Activated CD8-positive, alpha-beta memory T cell treated with anti-CD3 and anti-CD28 coated beads for 24 hours (primary cell): ENCODE results near the gene TBC1D9B.

Source experiments
- DNase-seq: peaks from one replicate; pipeline ENCODE4 v3.0.0-alpha.2; 2020

The TBC1D9B gene

DNA sequence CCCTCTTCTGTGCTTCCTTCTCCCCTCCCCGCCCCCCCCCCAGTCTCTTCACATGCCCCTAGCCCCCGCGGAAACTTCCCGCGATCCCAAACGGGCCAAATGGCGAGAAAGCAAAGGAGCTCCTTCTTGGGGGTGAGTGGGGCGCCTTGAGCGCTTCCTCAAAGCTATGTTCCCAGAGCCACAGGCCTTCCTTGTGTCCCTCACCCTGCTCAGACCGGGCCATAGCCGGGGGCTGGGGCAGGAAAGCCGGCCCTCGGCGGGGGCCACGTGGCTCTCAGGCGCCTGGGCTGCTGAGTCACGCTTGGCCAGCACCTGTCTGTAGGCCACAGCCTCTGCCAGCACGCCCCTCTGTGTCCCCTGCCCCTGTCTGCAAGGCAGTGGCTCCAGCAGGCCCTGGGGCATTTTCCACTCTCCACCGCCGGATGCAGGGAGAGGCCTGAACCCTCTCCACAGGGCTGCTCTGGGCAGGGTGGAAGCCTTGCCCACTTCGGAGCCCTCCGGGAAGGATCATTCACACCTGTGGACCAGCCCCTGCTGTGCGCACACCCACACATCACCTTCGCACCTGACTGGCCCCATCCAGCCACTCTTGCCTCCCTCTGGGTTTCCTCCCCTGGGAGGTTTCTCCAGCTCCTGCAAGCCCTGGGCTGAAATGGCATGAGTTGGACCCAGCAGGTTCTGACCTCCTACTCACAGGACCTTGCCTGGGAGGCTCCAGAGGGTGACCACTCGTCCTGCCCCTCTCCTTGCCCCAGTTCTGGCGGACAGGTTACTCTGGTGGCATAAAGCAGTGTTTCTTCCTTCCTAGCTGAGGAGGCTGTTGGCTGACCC, 88.2 kb downstream of the TBC1D9B start:
- peak; percentile 86 for DNase-seq

DNA sequence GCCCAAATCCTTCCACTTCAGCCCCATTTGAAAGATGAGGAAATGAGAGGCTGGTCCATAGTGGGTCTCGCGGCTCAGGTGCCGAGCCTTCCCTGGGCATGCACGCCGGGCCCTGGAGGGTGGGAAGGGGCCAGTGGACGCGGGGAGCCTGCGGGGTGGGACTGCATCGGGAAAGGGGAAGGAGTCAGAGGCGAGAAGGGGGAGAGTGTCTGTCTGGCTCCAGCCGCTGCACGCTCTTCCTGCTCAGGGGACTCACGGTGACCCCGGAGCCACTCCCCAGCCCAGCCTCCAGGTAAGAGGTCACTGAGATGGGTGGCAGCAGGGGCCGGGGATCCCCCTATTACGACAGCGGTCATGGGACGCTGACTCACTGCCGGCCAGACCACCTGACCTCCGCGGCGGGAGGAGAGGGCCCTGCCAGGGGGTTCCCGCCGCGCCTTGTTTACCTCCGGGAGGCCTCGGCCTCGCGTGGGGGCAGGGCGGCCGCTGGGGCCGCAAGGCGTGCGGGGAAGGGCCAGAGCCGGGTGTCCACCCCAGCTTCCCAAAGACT, 88.9 kb downstream of the TBC1D9B start:
- DNase-seq, result peak; percentile 91

DNA sequence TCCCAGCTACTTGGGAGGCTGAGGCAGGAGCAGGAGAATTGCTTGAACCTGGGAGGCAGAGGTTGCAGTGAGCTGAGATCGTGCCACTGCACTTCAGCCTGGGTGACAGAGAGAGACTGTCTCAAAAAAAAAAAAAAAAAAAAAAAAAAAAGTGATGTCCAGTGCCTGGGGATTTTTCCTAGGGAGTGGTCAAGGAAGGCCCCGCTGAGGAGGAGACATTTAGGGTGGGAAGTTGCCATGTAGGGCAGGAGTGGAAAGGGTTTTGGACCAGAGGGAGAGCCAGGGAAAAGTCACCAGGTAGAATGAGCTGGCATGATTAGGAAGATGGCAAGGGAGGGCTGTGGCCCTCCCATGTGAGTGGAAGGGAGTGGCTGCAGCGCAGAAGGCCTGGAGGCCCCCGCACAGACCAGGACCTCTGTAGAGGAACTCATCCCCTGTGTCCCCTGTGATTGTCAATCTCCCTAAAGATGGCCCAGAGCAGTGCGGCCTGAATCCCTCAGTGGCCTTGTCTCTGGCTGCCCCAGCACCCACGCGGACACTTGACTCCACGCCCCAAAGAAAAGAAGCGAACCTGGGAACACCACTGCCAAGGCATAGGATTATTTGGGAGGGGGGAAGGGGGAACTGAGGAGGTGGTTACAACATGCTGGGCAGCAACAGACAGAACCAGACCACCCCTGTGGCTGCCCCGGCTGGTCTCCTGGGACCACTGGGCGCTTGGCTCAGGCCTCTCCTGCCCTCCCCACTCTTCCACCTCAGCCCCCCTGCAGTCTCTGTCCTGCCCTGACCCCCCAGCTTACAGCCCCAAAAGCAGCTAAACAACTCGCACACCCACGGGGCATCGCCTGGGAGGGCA, 89.6 kb downstream of the TBC1D9B start:
- no peak for DNase-seq

DNA sequence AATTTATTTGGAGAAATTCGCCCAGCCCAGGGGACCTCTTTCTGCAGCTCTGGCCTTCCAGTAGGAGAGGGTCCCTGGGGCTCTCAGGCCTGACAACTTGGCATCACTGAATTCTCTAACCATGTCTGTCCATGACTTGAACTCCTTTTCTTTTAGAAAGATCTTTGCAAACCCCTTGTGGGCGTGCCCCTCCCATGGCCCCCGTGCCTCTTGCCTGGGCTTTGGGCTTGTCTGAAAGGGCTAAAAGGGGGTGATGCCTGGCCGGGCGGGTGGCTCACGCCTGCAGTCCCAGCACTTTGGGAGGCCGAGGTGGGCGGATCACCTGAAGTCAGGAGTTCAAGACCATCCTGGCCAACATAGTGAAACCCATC, 90.2 kb downstream of the TBC1D9B start:
- DNase-seq, result no peak

DNA sequence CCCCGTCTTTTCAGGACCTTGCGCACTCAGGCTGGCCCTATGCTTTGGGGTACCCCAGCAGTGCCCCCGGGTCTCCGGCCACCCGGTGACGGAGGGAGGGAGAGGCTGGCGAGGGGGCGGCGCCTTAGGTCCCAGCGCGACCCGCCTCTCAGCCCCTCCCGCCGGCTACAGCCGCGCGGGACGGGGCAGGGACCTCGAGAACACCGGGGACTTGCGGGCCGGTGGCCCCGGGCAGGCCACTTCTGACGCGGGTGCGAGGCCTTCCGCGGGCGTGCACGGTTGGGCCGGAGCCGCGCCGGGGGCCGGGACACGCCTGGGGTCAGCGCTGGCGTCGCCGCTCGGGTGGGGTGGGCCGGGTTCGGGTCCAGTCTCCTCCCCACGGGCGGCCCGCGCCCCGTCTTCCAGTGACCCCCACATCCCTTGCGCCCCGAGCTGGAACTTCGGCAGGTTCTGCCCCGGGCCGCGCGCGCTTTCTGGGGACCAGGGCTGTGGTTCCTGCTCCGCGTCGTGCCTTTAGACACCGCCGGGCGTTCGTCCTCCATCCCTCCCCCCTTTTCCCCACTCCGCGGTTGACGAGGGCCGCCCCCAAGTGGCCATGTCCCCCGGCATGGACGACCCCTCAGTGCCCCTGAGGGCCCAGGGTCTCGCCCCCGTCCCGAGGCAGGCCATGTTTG, 90.8 kb downstream of the TBC1D9B start:
- DNase-seq, result no peak

DNA sequence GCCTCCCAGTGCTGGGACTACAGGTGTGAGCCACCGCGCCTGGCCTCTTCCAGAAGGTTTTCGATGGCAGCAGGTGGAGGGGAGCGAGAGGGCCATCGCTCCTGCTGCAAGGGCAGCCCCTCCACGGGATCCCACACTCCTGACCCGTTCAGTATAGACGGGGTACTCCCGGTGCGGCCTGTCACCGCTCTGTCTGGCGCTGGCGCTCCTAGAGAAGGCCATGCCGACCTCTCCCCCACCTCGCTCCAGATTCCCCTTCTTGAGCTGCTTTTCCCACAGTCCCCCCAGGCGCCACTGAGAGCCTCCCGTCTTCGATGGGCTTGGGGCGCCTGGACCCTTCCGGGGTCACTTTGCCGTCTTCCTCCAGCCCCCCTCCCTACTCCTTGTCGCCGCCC, 91.3 kb downstream of the TBC1D9B start:
- no peak for DNase-seq

DNA sequence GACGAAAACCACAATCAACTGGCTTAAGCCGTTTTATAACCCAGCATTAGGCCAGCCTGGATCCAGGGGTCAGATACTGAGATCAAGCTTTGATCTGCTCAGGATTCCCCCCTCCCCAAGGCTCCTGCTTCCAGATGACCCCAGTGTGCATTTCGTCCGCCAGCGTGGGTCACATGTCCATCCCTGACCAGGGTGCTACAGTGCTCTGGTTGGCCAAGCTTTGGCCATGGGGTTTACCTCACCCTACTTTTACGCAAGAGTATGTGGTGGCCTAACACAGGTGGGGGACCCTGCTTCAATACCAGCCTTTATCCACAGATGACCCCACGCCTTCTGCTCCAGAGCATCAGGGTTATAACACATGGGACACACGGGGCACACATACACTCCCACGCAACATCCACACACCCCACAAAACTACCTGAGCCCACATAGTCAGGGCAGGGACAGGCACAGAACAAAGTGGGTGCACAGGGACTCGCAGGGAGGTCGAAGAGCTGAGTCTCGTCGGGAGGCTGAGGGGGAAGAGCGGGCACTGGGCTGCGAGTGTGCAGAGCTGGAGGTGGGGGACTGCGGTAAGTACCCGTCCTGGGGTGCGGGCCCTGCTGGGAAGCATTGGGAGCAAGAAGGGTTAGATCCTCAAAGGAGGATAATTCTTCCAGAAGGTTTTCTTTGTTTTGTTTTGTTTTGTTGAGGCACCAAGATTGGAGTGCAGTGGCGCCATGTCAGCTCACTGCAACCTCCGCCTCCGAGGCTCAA, 92.0 kb downstream of the TBC1D9B start:
- DNase-seq, result no peak

DNA sequence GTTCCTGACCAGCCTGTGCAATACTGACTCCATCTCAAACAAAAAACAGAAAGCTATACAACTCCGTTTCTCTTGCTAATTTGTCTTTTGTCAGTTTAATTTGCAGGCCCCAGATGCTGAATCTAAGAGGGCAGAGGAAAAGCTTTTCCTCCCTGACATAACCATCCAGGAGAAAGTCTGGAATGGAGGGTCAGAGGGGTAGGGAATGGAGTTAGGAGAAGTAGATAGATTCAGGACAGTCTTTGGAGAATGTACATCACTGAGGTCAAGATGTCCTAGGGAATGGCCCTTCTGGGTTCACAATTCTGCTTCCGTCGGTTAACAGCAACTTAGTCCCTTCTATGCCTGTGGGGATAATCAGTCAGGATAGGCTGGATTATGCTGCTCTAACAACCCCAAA, 93.6 kb downstream of the TBC1D9B start:
- no peak for DNase-seq

DNA sequence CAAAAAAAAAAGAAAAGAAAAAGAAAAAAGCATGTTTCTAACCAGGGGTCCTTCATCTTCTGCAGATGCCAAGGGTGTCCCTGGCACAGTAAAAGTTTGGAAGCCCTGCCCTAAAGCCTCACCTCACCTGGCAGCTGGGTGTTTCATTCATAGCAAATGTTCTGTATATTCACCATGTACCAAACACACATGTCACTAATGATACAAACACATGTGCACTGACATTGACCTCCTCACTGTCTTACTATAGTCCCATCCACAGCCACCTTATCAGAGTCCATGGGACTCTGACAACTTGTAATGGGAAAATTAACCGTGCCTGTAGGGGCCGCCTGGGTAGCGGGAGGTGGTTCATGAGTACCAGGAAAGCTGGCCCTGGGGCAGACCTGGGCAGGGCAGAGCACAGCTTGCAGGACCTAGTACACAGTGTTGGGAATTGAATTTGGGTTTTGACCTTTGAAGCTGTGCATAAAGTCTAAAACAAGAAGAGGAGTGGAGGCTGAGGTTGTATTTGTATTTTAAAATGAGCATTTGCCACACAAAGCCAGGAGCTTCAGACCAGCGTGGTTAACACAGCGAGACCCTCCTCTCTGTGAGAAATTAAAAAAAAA, 94.6 kb downstream of the TBC1D9B start:
- no peak for DNase-seq

DNA sequence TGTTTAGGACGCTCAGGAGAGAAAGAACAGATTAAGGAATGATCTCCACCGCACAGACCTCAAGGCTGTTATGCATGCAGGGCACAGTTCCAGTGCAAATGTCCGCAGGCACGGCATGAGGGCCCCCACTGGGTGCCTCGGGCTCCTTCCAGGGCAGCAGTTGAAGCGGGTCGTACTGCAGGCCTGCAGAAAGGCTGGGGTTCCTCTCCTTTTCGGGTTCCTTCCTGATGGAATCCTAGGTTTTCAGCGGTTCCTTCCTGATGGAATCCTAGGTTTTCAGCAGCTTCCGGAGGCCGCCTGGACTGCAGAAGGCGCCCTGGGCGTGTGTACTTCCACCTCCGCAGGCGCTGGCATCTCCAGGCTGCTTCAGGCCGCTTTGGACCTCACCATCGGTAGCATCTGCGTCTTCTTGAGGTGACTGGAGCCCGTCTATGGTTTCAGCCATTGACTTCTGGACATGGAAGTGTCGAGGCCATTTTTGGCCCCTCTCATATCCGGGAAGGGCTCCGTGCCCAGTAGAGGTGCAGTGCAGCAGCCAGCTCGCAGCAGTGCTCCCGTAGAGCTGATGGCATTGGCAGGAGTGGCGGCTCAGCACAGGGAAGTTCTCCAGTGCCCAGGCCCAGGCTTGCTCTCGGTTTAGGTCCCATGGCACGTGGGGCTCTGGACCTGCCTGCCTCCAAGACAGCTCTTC, 95.4 kb downstream of the TBC1D9B start:
- DNase-seq, result no peak
